HG02642 (cell line): ENCODE data around the gene SYNM.
A peak's percentile ranks its signal among the peaks of the same experiment; 100 is the strongest.

Experiments used
- ATAC-seq: cut with Tn5 transposase; IDR thresholded peaks from one replicate; pipeline ENCODE4 v1.9.1; 2021; ENCODE audit warnings: mild to moderate bottlenecking; ENCODE audit not compliant: unreplicated experiment, poor library complexity

SYNM gene

GRCh38 chr15:99164119-99164518 is 59.2 kb downstream of the SYNM start:
- ATAC-seq: no peak

GRCh38 chr15:99165020-99165790 is 60.3 kb downstream of the SYNM start:
- no peak for ATAC-seq

- no peak for ATAC-seq
Observed at GRCh38 chr15:99165956-99166689, 61.2 kb downstream of the SYNM start.

- ATAC-seq: peak; percentile 4
Observed at GRCh38 chr15:99167201-99167600, 62.3 kb downstream of the SYNM start.

GRCh38 chr15:99167640-99168039 is 62.8 kb downstream of the SYNM start:
- peak; percentile 59 for ATAC-seq

GRCh38 chr15:99168601-99169580 is 64.0 kb downstream of the SYNM start:
- no peak for ATAC-seq

- ATAC-seq: no peak
Observed at GRCh38 chr15:99169769-99170311, 65.0 kb downstream of the SYNM start.

- ATAC-seq: no peak
Observed at GRCh38 chr15:99170476-99171065, 65.7 kb downstream of the SYNM start.

- no peak for ATAC-seq
Observed at GRCh38 chr15:99172171-99172570, 67.3 kb downstream of the SYNM start.

GRCh38 chr15:99172989-99173388 is 68.1 kb downstream of the SYNM start:
- ATAC-seq: no peak

GRCh38 chr15:99174567-99175395 is 69.9 kb downstream of the SYNM start:
- ATAC-seq: no peak

GRCh38 chr15:99176757-99177156 is 71.9 kb downstream of the SYNM start:
- ATAC-seq: no peak

- ATAC-seq: no peak
Observed at GRCh38 chr15:99177679-99178078, 72.8 kb downstream of the SYNM start.

GRCh38 chr15:99180086-99180963 is 75.4 kb downstream of the SYNM start:
- ATAC-seq: no peak

GRCh38 chr15:99180964-99181306 is 76.1 kb downstream of the SYNM start:
- ATAC-seq: no peak

- no peak for ATAC-seq
Observed at GRCh38 chr15:99181545-99181971, 76.7 kb downstream of the SYNM start.

- no peak for ATAC-seq
Observed at GRCh38 chr15:99182791-99183190, 77.9 kb downstream of the SYNM start.
